ENCODE measurements around the gene TMEM271.

TMEM271 gene

DNA sequence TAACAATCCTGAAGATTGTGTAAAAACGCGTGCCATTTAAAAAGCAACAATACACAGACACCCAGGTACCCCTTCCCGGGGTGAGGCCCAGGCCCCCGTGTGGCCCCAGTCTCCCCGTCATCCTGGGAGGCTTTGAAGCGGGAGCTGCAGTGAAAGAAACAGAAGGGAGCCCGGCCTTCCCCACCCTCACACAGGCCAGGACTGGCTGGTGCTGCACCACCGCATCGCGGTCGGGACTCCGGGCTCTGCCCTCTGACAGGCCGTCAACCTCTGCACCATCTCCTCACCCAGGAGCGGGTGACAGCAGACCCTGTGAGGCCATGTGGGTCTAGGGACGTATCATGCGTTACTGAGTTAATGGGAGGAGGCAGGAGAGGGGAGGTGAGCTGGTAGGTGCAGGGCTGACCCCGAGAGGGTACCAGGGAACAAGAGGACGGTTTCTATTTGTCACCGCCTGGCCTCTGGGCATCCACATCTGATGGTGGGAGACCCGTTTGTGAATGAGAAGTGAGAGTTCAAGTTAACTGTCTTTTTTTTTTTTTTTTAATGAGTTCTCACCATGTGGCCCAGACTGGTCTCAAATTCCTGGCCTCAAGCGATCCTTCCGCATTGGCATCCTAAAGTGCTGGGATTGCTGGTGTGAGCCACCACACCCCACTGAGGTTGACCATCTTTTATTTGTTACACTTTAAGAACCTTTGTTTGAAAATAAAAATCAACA lies 49.7 kb downstream of the TMEM271 start:
- Histone ChIP-seq H3K27me3 (ENCODE audit: control insufficient read depth in 1 of 2, insufficient read depth in 2 of 2, low read length in 2 of 2) (no peaks in the 10 kb centered on the region), H3K9me3 (ENCODE audit: low read length) (no peaks in the 10 kb centered on the region), H3K36me3 (ENCODE audit: insufficient read depth, low read length) (peaks cover 81% of the 10 kb centered on the region)

DNA sequence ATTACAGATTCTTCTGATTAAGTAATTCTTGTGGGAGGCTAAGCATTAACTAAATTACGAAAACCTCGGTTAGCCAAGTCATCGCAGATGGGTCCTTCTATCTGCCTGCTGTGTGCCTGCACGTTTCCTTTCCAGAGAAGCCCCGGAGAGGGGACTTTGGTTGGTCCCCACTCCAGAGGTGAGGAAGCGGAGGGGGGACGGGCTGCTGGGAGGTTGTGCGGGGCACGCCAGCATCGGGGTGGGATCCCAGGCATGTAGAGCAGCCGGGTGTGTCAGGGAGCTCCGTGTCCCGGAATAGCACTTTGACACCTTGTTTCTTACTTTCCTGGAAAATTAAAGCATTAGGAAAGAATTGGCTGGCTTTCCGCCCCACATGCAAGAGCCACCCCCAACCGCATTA lies 50.4 kb downstream of the TMEM271 start:
- H3K27ac ChIP-seq (ENCODE audit: low read depth, low read length): no peak overlapping the region
- no peaks in the 10 kb centered on the region for H3K27me3 ChIP-seq (ENCODE audit: control insufficient read depth in 1 of 2, insufficient read depth in 2 of 2, low read length in 2 of 2)
- H3K4me3 ChIP-seq (ENCODE audit: low read depth in 1 of 2, low read length in 2 of 2): no peak overlapping the region
- H3K9me3 ChIP-seq (ENCODE audit: low read length): no peaks in the 10 kb centered on the region
- H3K4me1 ChIP-seq (ENCODE audit: insufficient read depth, low read length): no peaks in the 10 kb centered on the region
- no peak overlapping the region for H3K9ac ChIP-seq (ENCODE audit: low read length)
- peaks cover 74% of the 10 kb centered on the region for H3K36me3 ChIP-seq (ENCODE audit: insufficient read depth, low read length)

More for the DNA sequence above, 49.7 kb downstream of the TMEM271 start:
- Histone ChIP-seq H3K4me1 (ENCODE audit: insufficient read depth, low read length) (no peaks in the 10 kb centered on the region), H3K9ac (ENCODE audit: low read length) (no peak overlapping the region), H3K4me3 (ENCODE audit: low read depth in 1 of 2, low read length in 2 of 2) (no peak overlapping the region), H3K27ac (ENCODE audit: low read depth, low read length) (no peak overlapping the region)

DNA sequence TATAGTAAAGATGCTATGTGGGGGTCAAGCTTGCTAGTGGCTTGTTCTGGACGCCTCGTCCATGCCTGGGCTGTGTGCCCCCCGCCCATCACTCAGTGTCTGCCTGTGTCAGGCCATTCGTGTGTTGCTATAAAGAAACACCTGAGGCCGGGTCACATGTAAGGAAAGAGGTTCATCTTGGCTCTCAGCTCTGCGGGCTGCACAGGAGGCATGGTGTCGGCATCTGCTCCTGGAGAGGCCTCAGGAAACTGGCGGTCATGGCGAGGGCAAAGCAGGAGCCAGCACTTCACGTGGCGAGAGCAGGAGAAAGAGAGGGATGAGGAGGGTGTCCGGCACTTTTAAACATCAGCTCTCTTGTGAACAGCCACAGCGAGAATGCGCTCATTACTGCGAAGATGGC lies 51.9 kb downstream of the TMEM271 start:
- Histone ChIP-seq H3K4me1 (ENCODE audit: insufficient read depth, low read length) (no peaks in the 10 kb centered on the region), H3K9me3 (ENCODE audit: low read length) (no peaks in the 10 kb centered on the region), H3K9ac (ENCODE audit: low read length) (no peak overlapping the region), H3K27me3 (ENCODE audit: control insufficient read depth in 1 of 2, insufficient read depth in 2 of 2, low read length in 2 of 2) (no peaks in the 10 kb centered on the region), H3K4me3 (ENCODE audit: low read depth in 1 of 2, low read length in 2 of 2) (no peak overlapping the region), H3K27ac (ENCODE audit: low read depth, low read length) (no peak overlapping the region), H3K36me3 (ENCODE audit: insufficient read depth, low read length) (peaks cover 68% of the 10 kb centered on the region)
